ENCODE data around the gene ATP1A3. TPM values are rescaled to one million over a fixed set of nuclear protein-coding genes. Genes with fewer than 3 reads are reported as not detected.

ATP1A3 gene
- polyA plus RNA-seq, 10 donors = 0.20 to 1.1 (median 0.61) TPM

Other genes starting within 250 kb of the ATP1A3 start
- gene CEACAM6, start 238.7 kb downstream of the ATP1A3 start, polyA plus RNA-seq (ENCODE audit: insufficient read length in 10 of 10) = under 1 TPM in 9 of 10 donors, not detected in 1; 0.08 to 0.40 (median 0.26) TPM
- gene CEACAM3, start 197.6 kb downstream of the ATP1A3 start, polyA plus RNA-seq (ENCODE audit: insufficient read length in 10 of 10) = under 1 TPM in 2 of 10 donors, not detected in 8; 0.13 to 0.18 TPM
- gene LYPD4, start 149.5 kb downstream of the ATP1A3 start, polyA plus RNA-seq (ENCODE audit: insufficient read length in 10 of 10) = under 1 TPM in 1 of 10 donors, not detected in 9; 0.15 TPM
- under 1 TPM in 2 of 10 donors, not detected in 8; 0.16 to 0.43 TPM for gene DMRTC2, start 149.2 kb downstream of the ATP1A3 start, polyA plus RNA-seq (ENCODE audit: insufficient read length in 10 of 10)
- gene RPS19, start 134.0 kb downstream of the ATP1A3 start, polyA plus RNA-seq (ENCODE audit: insufficient read length in 10 of 10) = 1,000 to 10,000 TPM; 1,506 to 2,735 (median 2,171) TPM
- 1 to 10 TPM in 5 of 10 donors, under 1 TPM in 5; 0.39 to 2.2 (median 1.2) TPM for gene CD79A, start 117.0 kb downstream of the ATP1A3 start, polyA plus RNA-seq (ENCODE audit: insufficient read length in 10 of 10)
- 10 to 100 TPM; 26.4 to 58.8 (median 43.1) TPM for gene ARHGEF1, start 111.0 kb downstream of the ATP1A3 start, polyA plus RNA-seq (ENCODE audit: insufficient read length in 10 of 10)
- under 1 TPM in 9 of 10 donors, not detected in 1; 0.07 to 0.29 (median 0.20) TPM for gene ERFL, start 65.8 kb downstream of the ATP1A3 start, polyA plus RNA-seq (ENCODE audit: insufficient read length in 10 of 10)
- gene RABAC1, start 34.9 kb downstream of the ATP1A3 start, polyA plus RNA-seq (ENCODE audit: insufficient read length in 10 of 10) = 100 to 1,000 TPM in 2 of 10 donors, 10 to 100 TPM in 8; 44.2 to 104 (median 59.9) TPM
- gene GRIK5, start 76.0 kb upstream of the ATP1A3 start, polyA plus RNA-seq (ENCODE audit: insufficient read length in 10 of 10) = 1 to 10 TPM; 1.8 to 4.3 (median 3.1) TPM
- gene ZNF574, start 81.9 kb upstream of the ATP1A3 start, polyA plus RNA-seq (ENCODE audit: insufficient read length in 10 of 10) = 10 to 100 TPM in 4 of 10 donors, 1 to 10 TPM in 6; 7.5 to 14.1 (median 9.5) TPM
- gene POU2F2, start 138.2 kb upstream of the ATP1A3 start, polyA plus RNA-seq (ENCODE audit: insufficient read length in 10 of 10) = 1 to 10 TPM; 1.5 to 3.0 (median 1.7) TPM
- 10 to 100 TPM in 9 of 10 donors, 1 to 10 TPM in 1; 9.6 to 14.8 (median 12.8) TPM for gene DEDD2, start 223.4 kb upstream of the ATP1A3 start, polyA plus RNA-seq (ENCODE audit: insufficient read length in 10 of 10)
- gene ZNF526, start 226.1 kb upstream of the ATP1A3 start, polyA plus RNA-seq (ENCODE audit: insufficient read length in 10 of 10) = 1 to 10 TPM; 4.5 to 8.5 (median 5.9) TPM
- 10 to 100 TPM; 34.4 to 49.0 (median 42.1) TPM for gene GSK3A, start 248.4 kb upstream of the ATP1A3 start, polyA plus RNA-seq (ENCODE audit: insufficient read length in 10 of 10)

Data from muscle of back (tissue), 10 donors.